ENCODE measurements around the gene SUGCT. TPM values are rescaled to one million over a fixed set of nuclear protein-coding genes. Genes with fewer than 3 reads are reported as not detected.

Gene SUGCT
- total RNA-seq, 4 donors from 2014 or later = 7.8 to 15.0 (median 12.8) TPM

GRCh38 chr7:40698214-40698920 is 563.6 kb downstream of the SUGCT start:
- intact Hi-C loops (cut with DNase I) = no loop called here
- 74% methylated on average over 6 of the region's 6 CpGs for WGBS
- TF ChIP-seq POLR2A (IDR thresholded peaks at IDR 0.05; ENCODE audit: low read depth) = no peak
- TF ChIP-seq CTCF (IDR thresholded peaks at IDR 0.05) = no peak
- no peak for TF ChIP-seq POLR2AphosphoS5 (IDR thresholded peaks at IDR 0.05)
- TF ChIP-seq EP300 (IDR thresholded peaks at IDR 0.05) = no peak

GRCh38 chr7:40698921-40699260 is 564.1 kb downstream of the SUGCT start:
- Histone ChIP-seq H3K4me1 (peaks cover 0 to 6% (median 3%) of the 10 kb centered on the region in 4 donors), H3K9me3 (no peaks in the 10 kb centered on the region), H3K36me3 (no peaks in the 10 kb centered on the region), H3K4me3 (no peak overlapping the region), H3K27me3 (no peaks in the 10 kb centered on the region), H3K27ac (replicated peaks in 1 of 4) (no peak overlapping the region)
- intact Hi-C loops (cut with DNase I) = no loop called here
- TF ChIP-seq POLR2A (IDR thresholded peaks at IDR 0.05; ENCODE audit: low read depth) (no peak), EP300 (IDR thresholded peaks at IDR 0.05) (no peak), CTCF (IDR thresholded peaks at IDR 0.05) (no peak), POLR2AphosphoS5 (IDR thresholded peaks at IDR 0.05) (no peak)
- no peak for DNase-seq (ENCODE audit: extremely low spot score)
- 89% methylated on average over 1 of the region's 1 CpG for WGBS

More at GRCh38 chr7:40698214-40698920, 563.6 kb downstream of the SUGCT start:
- H3K27me3 ChIP-seq = no peaks in the 10 kb centered on the region
- no peak for DNase-seq (ENCODE audit: extremely low spot score)
- H3K4me1 ChIP-seq = peaks cover 0 to 6% (median 3%) of the 10 kb centered on the region in 4 donors
- no peak overlapping the region for H3K27ac ChIP-seq (replicated peaks in 1 of 4)
- H3K9me3 ChIP-seq = no peaks in the 10 kb centered on the region
- no peak overlapping the region for H3K4me3 ChIP-seq
- no peaks in the 10 kb centered on the region for H3K36me3 ChIP-seq

GRCh38 chr7:40700653-40701421 is 566.0 kb downstream of the SUGCT start:
- H3K4me3 ChIP-seq = no peak overlapping the region
- no peaks in the 10 kb centered on the region for H3K9me3 ChIP-seq
- no peaks in the 10 kb centered on the region for H3K36me3 ChIP-seq
- WGBS = 74% methylated on average over 9 of the region's 9 CpGs
- no peaks in the 10 kb centered on the region for H3K27me3 ChIP-seq
- TF ChIP-seq CTCF (IDR thresholded peaks at IDR 0.05) = no peak
- no peak for TF ChIP-seq POLR2A (IDR thresholded peaks at IDR 0.05; ENCODE audit: low read depth)
- TF ChIP-seq POLR2AphosphoS5 (IDR thresholded peaks at IDR 0.05) = no peak
- no peak for TF ChIP-seq EP300 (IDR thresholded peaks at IDR 0.05)
- H3K4me1 ChIP-seq = peaks cover 0 to 5% (median 0%) of the 10 kb centered on the region in 4 donors
- intact Hi-C loops (cut with DNase I) = no loop called here
- no peak overlapping the region for H3K27ac ChIP-seq (replicated peaks in 1 of 4)
- no peak for DNase-seq (ENCODE audit: extremely low spot score)

GRCh38 chr7:40701836-40702551 is 567.2 kb downstream of the SUGCT start:
- Histone ChIP-seq H3K27me3 (no peaks in the 10 kb centered on the region), H3K4me3 (no peak overlapping the region), H3K4me1 (peaks cover 0 to 5% (median 0%) of the 10 kb centered on the region in 4 donors), H3K27ac (replicated peaks in 1 of 4) (no peak overlapping the region), H3K9me3 (no peaks in the 10 kb centered on the region), H3K36me3 (no peaks in the 10 kb centered on the region)
- no peak for DNase-seq (ENCODE audit: extremely low spot score)
- WGBS = 82% methylated on average over 3 of the region's 3 CpGs
- intact Hi-C loops (cut with DNase I) = no loop called here
- TF ChIP-seq POLR2AphosphoS5 (IDR thresholded peaks at IDR 0.05) (no peak), EP300 (IDR thresholded peaks at IDR 0.05) (no peak), CTCF (IDR thresholded peaks at IDR 0.05) (no peak), POLR2A (IDR thresholded peaks at IDR 0.05; ENCODE audit: low read depth) (no peak)

Data from esophagus muscularis mucosa (tissue), 4 donors.